Right lung (tissue), 5 donors: ENCODE data around the gene P2RY4. TPM values are rescaled to one million over a fixed set of nuclear protein-coding genes. Genes with fewer than 3 reads are reported as not detected.
"Not testable (repeated sequence)": the region's sequence is repeated elsewhere in the genome, so short reads cannot be mapped to it uniquely, and the experiment has no call there.

Experiments
- DNase-seq, 2 donors: peaks; one replicate each; pipeline ENCODE4 v3.0.0-alpha.2; 2013
- polyA plus RNA-seq, 5 donors: library from polyadenylated mRNA; unstranded; fragments of 120-200 nt; gene quantifications; one replicate each; pipeline versions ENCODE4 v1.2.1 to v1.2.3, GENCODE V29; 2013; ENCODE audit warnings: inconsistent platforms in 1 of 5, low replicate concordance in 1 of 5; ENCODE audit not compliant: insufficient read length in 5 of 5, insufficient read depth in 1 of 5

The P2RY4 gene
- polyA plus RNA-seq, 5 donors = 0.33 to 0.62 (median 0.40) TPM

DNA sequence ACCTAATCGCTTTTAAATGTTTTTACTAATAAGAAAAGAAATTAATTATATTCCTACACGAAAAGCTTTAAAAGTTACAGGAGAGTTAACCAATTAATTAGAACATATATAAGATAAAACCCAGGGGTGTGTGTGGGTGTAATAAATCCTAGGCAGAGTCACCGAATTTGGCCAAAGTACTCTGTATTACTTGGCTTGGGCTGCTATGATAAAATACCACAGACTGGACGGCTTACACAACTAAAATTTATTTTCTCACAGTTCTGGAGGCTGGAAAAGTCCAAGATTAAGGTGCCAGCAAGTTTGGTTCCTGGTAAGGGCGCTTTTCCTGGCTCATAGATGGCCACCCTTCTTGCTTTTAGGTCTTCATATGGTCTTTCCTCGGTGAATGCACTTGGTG lies 15.1 kb downstream of the P2RY4 start:
- no peak for DNase-seq

DNA sequence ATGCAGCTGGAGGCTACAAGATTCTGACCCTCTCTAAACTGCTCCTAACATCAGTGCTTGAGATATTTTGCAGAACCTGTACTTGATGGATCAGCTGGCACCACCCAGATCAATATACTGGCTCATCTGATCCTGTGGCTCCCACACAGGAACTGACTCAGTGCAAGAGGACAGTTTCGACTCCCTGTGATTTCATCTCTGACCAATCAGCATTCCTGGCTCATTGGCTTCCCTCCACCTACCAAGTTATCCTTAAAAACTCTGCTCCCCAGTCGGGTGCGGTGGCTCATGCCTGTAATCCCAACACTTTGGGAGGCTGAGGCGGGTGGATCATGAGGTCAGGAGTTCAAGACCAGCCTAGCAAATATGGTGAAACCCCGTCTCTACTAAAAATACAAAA lies 16.4 kb downstream of the P2RY4 start:
- DNase-seq = not testable (repeated sequence)

DNA sequence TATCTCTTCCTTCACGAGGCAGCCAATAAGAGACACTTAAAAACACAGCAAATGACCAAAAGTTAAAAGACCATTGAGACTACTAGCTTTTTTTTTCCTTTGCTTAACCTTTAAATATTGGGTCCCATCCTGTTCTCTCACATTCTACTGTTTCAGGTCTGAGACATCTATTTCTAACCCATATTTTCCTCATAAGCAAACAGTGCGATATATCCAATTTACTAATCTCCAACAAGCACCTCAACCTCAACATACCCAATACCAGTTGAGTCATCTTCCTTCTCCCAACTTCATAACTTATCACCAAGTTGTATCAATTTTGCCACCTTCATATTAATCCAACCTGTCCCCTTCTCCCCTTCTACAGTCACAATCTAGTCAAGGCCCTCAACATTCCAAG lies 18.5 kb downstream of the P2RY4 start:
- no peak for DNase-seq

DNA sequence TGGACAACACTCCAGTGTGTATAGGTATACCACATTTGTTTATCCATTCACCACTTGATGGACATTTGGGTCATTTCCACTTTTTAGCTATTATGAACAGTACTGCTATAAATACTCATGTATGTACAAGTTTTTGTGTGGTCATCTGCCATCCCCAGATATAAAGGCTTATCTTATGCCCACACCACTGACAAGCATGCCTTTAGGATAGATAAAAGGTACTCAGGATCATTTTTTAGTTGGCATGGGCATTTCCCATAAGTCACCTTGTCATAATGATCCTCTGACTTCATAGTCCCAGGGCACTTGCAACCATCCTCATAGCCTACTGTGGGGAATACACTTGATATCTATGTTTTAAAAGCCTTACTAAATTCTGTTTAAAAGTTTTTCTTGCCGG lies 19.3 kb downstream of the P2RY4 start:
- DNase-seq = no peak

DNA sequence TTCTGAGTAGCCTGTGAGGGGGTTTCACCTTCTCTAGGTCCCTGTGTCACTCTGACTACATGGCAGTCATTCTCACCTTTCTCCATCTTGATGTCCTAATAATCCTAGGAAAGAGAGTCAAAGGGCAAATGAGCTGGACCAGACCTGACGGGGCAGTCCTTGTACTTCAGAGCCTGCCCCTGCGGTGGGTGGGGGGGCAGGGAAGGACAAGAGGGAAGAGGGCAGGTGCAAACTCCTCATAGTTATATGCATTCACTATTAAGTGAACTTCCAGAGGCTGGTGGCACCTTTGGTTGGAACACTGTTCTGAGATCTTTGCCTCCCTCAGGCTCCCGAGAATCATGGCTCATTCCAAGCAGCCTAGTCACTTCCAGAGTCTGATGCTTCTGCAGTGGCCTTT lies 25.6 kb downstream of the P2RY4 start, which contains the start of gene AWAT1:
Gene AWAT1, plus strand, starts transcription at position 301 of the 400 bp plus-strand sequence. Its CDS starts 41 bp downstream, at position 342.
- no peak for DNase-seq

DNA sequence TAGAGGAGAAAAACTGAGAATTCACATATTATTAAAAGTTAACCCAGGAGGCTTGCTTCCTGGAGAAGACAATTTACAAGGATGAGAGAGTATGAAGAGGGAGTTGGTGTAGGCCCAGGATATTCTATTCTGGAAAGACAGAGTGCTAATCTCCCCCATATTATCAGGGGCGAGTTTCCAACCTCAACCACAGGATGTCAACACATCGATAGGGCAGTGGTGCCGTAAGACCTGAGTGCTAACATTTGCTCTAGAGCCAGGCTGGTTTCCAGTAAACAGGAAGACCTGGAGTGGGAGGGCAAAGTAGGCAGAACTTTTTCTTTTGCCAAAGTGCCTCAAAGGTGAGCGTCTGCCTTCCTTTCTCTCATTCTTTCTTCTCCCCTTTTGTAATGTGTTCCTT lies 28.3 kb downstream of the P2RY4 start:
- no peak for DNase-seq

DNA sequence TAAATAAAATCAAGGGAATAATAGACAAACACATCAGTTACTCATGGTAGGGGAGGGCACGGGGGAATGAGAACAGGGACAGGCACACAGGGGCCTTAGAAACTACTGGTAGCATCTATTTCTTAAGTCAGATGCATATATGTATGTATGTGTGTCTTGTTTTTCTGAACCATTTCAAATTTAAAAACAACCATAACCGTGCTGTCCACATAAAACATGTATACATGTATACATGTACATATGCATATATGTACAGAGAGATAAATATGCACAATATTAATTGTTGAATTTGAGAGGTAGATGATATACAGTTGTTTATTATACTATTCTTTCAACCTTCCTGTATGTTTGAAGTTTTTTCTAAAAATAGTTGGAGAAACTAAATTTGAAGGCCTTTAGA lies 33.3 kb downstream of the P2RY4 start:
- DNase-seq = no peak

DNA sequence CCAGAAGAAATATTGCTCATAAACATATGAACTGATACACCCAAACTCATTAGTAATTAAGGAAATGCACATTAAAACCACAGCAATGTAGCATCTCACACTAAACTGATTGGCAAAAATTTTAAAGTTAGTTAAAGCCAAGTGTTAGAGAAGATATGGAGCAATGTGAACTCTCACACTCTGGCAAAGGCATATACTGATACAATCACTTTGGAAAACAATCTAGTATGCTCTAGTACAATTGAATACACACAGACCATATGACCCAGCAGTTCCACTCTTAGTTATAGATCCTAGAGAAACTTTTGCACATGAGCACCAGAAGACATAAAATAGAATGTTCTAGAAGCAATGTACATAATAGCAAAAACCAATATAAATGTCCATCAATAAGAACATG lies 34.0 kb downstream of the P2RY4 start:
- DNase-seq = no peak

DNA sequence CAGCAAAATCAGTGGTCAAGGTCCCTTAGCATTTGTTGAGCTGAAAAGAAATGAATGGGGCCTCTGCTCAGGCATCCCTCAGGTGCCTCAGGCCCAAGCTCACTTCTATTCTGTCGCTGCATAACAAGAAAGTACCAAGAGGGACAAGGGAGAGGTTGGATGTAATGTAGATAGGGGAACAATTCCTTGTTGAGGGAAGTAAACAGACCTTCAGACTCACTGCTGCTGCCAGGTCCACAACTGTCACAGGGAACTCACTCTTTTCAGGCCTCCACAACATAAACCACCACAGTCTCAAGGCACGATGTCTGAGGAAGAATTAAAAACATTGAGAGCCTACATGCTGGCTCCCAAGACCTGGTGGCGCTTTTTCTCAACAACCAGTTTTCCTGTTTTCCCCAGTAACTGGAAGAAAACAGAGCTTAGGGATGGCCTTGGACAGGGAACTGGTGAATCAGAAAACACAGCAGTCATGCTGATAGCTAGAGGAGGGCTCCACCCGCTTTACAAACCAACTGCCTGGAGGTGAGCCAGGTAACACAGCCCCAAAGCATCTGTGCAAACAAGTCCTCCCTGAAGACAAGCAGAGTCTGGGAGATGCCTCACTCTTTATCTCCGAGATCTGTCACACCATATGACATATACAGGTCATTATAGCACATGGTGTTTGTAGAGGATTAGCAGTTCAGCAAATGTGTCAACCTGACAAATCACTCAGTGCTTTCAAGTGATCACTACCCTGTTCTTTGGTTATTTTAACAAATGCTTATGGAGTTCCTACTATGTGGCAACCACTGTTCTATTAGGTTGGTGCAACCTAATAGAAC lies 39.9 kb downstream of the P2RY4 start:
- no peak for DNase-seq

DNA sequence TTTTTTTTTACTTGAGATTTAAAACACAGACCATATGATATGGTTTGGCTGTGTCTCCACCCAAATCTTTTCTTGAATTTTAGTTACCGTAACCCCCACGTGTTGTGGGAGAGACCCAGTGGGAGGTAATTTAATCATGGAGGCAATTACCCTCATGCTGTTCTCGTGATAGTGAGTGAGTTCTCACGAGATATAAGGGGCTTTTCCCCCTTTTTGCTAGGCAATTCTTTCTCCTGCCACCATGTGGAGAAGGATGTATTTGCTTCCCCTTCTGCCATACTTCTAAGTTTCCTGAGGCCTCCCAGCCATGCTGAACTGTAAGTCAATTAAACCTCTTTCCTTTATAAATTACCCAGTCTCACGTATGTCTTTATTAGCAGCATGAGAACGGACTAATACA lies 50.4 kb downstream of the P2RY4 start:
- DNase-seq = not testable (repeated sequence)

DNA sequence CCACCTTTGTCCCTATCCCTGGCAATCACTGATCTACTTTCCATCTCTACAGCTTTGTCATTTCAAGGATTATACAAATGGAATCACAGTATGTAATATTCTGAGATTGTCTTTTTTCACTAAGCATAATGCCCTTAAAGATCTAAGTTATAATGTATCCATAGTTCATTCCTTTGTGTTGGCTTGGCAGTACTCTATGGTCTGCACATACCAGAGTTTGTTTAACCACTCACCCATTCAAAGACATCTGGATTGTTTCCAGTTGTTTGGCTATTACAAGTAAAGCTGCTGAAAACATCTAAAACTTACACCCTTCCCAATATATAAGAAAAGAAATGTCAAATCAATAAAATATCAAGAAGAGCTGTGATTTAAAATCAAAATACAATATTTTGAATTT lies 51.5 kb downstream of the P2RY4 start:
- no peak for DNase-seq

Other genes starting within 250 kb of the P2RY4 start
- gene AWAT2, start 210.3 kb downstream of the P2RY4 start, polyA plus RNA-seq = not detected
- not detected for gene OTUD6A, start 197.7 kb downstream of the P2RY4 start, polyA plus RNA-seq
- 100 to 1,000 TPM in 4 of 5 donors, 10 to 100 TPM in 1; 83.4 to 120 (median 111) TPM for gene IGBP1, start 126.8 kb downstream of the P2RY4 start, polyA plus RNA-seq
- gene DGAT2L6, start 82.7 kb downstream of the P2RY4 start, polyA plus RNA-seq = under 1 TPM in 1 of 5 donors, not detected in 4; 0.09 TPM
- gene AWAT1, start 25.5 kb downstream of the P2RY4 start, polyA plus RNA-seq = under 1 TPM in 3 of 5 donors, not detected in 2; 0.08 to 0.40 (median 0.14) TPM
- 1 to 10 TPM in 3 of 5 donors, under 1 TPM in 2; 0.56 to 2.1 (median 1.3) TPM for gene ARR3, start 8.1 kb upstream of the P2RY4 start, polyA plus RNA-seq
- gene RAB41, start 22.0 kb upstream of the P2RY4 start, polyA plus RNA-seq = 1 to 10 TPM in 4 of 5 donors, under 1 TPM in 1; 0.73 to 1.3 (median 1.2) TPM
- 10 to 100 TPM; 47.6 to 66.6 (median 55.5) TPM for gene PDZD11, start 29.7 kb upstream of the P2RY4 start, polyA plus RNA-seq
- gene KIF4A, start 29.9 kb upstream of the P2RY4 start, polyA plus RNA-seq = 10 to 100 TPM; 10.0 to 30.4 (median 17.7) TPM
- gene GDPD2, start 163.1 kb upstream of the P2RY4 start, polyA plus RNA-seq = under 1 TPM; 0.13 to 0.21 (median 0.14) TPM
- gene DLG3, start 184.6 kb upstream of the P2RY4 start, polyA plus RNA-seq = 10 to 100 TPM; 42.3 to 56.3 (median 54.9) TPM